Caco-2 (cell line): ENCODE data around the gene POLH. TPM values are rescaled to one million over a fixed set of nuclear protein-coding genes. Genes with fewer than 3 reads are reported as not detected.

Experiments
- BruUV-seq: library from RNA; stranded (reverse); fragments of 400-500 nt; replicated peaks from 2 replicates; lab custom pipeline; 2021; lab: Mats Ljungman, UMichigan
- CTCF ChIA-PET: fragments of 300-600 bp; sonication (Branson Sonifier 250); formaldehyde crosslinking; loops from one replicate; lab custom pipeline; 2022; ENCODE audit warnings: antibody characterized with exemption; lab: Charles Lee
- POLR2A ChIA-PET: fragments of 300-600 bp; sonication (Branson Sonifier 250); formaldehyde crosslinking; loops from one replicate; lab custom pipeline; 2022; ENCODE audit warnings: antibody characterized with exemption; lab: Charles Lee
- DNase-seq, 2 experiments: peaks; one replicate each; pipeline versions ENCODE4 v3.0.0 to v3.0.0-alpha.2; 2020 to 2022
- H3K27me3 ChIP-seq: replicated peaks from 2 replicates; pipeline ENCODE4 v1.6.0; 2011; ENCODE audit warnings: low read length; ENCODE audit not compliant: control insufficient read depth, insufficient read depth
- H3K36me3 ChIP-seq: 2 replicates; pipeline ENCODE4 v1.5.1; 2011; ENCODE audit warnings: low read length; ENCODE audit not compliant: control insufficient read depth, insufficient read depth
- H3K4me1 ChIP-seq: fragments of 250-450 bp; sonication (Bioruptor Pico); 2 replicates; pipeline ENCODE4 v1.5.1; 2020; ENCODE audit warnings: mild to moderate bottlenecking
- H3K4me3 ChIP-seq: 2 replicates; pipeline ENCODE4 v1.5.1; 2011; ENCODE audit warnings: low read depth, mild to moderate bottlenecking, control low read depth, low read length
- H3K9me3 ChIP-seq: fragments of 250-450 bp; sonication (Bioruptor Pico); 2 replicates; pipeline ENCODE4 v1.5.1; 2020; ENCODE audit warnings: mild to moderate bottlenecking, moderate library complexity
- H3K27ac Mint-ChIP-seq: one replicate; pipeline ENCODE4 v1.8.0; 2022; ENCODE audit warnings: mixed read lengths; ENCODE audit not compliant: unreplicated experiment
- H3K27me3 Mint-ChIP-seq: one replicate; pipeline ENCODE4 v1.8.0; 2022; ENCODE audit warnings: mixed read lengths; ENCODE audit not compliant: insufficient read depth, unreplicated experiment
- H3K36me3 Mint-ChIP-seq: one replicate; pipeline ENCODE4 v1.8.0; 2022; ENCODE audit warnings: mild to moderate bottlenecking, mixed read lengths; ENCODE audit not compliant: insufficient read depth, unreplicated experiment
- H3K4me1 Mint-ChIP-seq: one replicate; pipeline ENCODE4 v1.8.0; 2022; ENCODE audit warnings: low read depth, mixed read lengths; ENCODE audit not compliant: unreplicated experiment
- H3K4me3 Mint-ChIP-seq: one replicate; pipeline ENCODE4 v1.8.0; 2022; ENCODE audit warnings: mild to moderate bottlenecking, moderate library complexity, mixed read lengths; ENCODE audit not compliant: unreplicated experiment
- H3K9me3 Mint-ChIP-seq: one replicate; pipeline ENCODE4 v1.8.0; 2022; ENCODE audit warnings: mixed read lengths; ENCODE audit not compliant: unreplicated experiment
- intact Hi-C: fragments of 100-400 bp; cut with micrococcal nuclease; formaldehyde crosslinking; loops from one replicate; pipeline ENCODE4 v1.10.0; 2022; ENCODE audit not compliant: unreplicated experiment
- total RNA-seq: library from RNA; stranded (reverse); gene quantifications from 2 replicates; pipeline ENCODE4 v1.2.3, GENCODE V29; 2022
- TF ChIP-seq, protein P1 (sequence below), 2 experiments: fragments of 200-600 bp in 1 of 2; IDR thresholded peaks; 1 replicate in 1 of 2; 2 replicates in 1 of 2; pipeline versions ENCODE4 v1.5.1 to v1.8.0; 2011 to 2022; ENCODE audit warnings: antibody characterized with exemption in 1 of 2, control low read depth in 1 of 2, inconsistent platforms in 1 of 2, low read depth in 1 of 2, low read length in 1 of 2, mild to moderate bottlenecking in 1 of 2, moderate library complexity in 1 of 2; ENCODE audit not compliant: insufficient read depth in 1 of 2, severe bottlenecking in 1 of 2, unreplicated experiment in 1 of 2

POLH gene
- total RNA-seq, 1 experiment from 2014 or later = 14.2 TPM

DNA sequence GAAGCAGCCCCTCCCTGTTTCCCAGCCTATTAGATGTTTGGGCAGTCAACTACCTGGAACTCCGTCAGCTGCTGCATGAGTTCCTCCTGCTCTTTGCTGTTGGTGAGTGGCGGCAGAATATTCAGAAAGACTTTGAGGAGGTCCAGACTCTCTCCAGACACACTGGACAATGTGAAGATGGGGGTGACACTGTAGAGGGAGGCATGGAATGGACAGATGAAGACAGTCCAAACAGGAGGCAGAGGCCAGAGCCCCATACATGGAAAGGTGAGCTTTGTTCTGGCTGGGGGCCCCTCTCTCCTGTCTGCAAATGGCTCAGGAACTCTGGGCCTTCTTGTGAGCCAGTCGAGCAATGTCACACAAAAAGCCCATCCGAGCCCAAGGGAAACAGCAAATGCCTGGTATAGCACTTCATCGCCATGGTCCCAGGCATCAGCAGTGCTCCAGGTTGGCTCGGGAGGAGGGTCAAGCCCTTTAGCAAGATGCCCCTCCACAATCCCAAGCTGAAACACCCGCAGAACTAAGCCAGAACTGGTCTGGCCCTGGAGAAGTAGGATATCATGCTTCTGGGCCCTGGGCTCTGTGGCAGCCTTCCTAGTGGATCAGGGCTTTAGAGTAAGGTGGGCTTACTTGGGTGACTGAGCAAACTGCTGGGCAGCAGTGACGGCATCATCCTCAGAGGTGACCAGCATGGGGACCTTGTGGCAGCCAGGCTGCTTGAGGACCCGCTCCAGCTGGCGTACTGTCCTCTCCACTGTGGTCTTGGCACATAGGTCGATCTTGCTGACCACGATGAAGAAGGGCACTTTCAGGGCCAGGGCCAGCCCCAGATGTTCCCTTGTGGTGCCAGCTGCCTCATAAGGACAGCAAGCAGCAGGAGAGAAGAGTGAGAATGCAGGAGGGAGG, 48.1 kb downstream of the POLH start:
- no peak overlapping the region for H3K4me3 Mint-ChIP-seq
- peaks cover 32% of the 10 kb centered on the region for H3K36me3 Mint-ChIP-seq
- H3K4me1 Mint-ChIP-seq = peaks cover 12% of the 10 kb centered on the region
- Histone ChIP-seq H3K36me3 (peaks cover 3% of the 10 kb centered on the region), H3K9me3 (no peaks in the 10 kb centered on the region), H3K27me3 (no peaks in the 10 kb centered on the region), H3K4me3 (no peak overlapping the region), H3K4me1 (no peaks in the 10 kb centered on the region)
- H3K9me3 Mint-ChIP-seq = no peaks in the 10 kb centered on the region
- intact Hi-C loops = no loop called here
- CTCF ChIA-PET = no interaction called here
- TF ChIP-seq, protein P1, sequence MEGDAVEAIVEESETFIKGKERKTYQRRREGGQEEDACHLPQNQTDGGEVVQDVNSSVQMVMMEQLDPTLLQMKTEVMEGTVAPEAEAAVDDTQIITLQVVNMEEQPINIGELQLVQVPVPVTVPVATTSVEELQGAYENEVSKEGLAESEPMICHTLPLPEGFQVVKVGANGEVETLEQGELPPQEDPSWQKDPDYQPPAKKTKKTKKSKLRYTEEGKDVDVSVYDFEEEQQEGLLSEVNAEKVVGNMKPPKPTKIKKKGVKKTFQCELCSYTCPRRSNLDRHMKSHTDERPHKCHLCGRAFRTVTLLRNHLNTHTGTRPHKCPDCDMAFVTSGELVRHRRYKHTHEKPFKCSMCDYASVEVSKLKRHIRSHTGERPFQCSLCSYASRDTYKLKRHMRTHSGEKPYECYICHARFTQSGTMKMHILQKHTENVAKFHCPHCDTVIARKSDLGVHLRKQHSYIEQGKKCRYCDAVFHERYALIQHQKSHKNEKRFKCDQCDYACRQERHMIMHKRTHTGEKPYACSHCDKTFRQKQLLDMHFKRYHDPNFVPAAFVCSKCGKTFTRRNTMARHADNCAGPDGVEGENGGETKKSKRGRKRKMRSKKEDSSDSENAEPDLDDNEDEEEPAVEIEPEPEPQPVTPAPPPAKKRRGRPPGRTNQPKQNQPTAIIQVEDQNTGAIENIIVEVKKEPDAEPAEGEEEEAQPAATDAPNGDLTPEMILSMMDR (IDR thresholded peaks at IDR 0.05; ENCODE audit: insufficient read depth in 1 of 2, low read depth in 1 of 2, low read length in 1 of 2, severe bottlenecking in 1 of 2, unreplicated experiment in 1 of 2) = no peak
- no TSS peak for BruUV-seq
- DNase-seq = no peak
- no peak overlapping the region for H3K27ac Mint-ChIP-seq
- POLR2A ChIA-PET = no interaction called here
- H3K27me3 Mint-ChIP-seq = no peaks in the 10 kb centered on the region

DNA sequence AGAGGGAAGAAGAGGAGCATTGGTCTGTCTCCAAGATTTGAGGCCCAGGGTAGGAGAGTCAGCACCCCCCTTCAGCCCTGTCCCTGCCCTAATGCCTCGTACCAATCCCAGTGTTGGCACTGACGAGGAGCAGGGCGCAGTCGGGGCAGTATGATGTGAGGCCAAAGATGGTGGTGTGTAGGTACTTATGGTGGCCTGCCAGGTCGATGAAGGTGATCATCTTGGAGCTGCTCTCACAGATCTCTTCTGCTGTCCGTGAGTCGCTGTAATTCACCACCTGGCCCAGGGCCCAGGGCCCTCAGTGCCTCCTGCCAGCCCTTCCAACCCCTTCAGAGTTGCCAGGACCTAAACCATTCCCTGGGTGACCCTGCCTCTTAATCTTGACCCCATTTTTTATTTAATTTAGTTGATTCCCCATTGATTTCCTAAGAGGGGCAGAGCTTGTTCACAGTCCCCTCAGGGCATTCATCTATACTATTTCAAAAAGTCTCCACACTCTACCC, 48.9 kb downstream of the POLH start:
- Histone ChIP-seq H3K4me3 (no peak overlapping the region), H3K36me3 (peaks cover 3% of the 10 kb centered on the region), H3K9me3 (no peaks in the 10 kb centered on the region), H3K4me1 (no peaks in the 10 kb centered on the region), H3K27me3 (no peaks in the 10 kb centered on the region)
- TF ChIP-seq, protein P1 (IDR thresholded peaks at IDR 0.05; ENCODE audit: insufficient read depth in 1 of 2, low read depth in 1 of 2, low read length in 1 of 2, severe bottlenecking in 1 of 2, unreplicated experiment in 1 of 2) = no peak
- H3K4me3 Mint-ChIP-seq = no peak overlapping the region
- no TSS peak for BruUV-seq
- ChIA-PET POLR2A (no interaction called here), CTCF (no interaction called here)
- H3K27me3 Mint-ChIP-seq = no peaks in the 10 kb centered on the region
- H3K36me3 Mint-ChIP-seq = peaks cover 39% of the 10 kb centered on the region
- H3K27ac Mint-ChIP-seq = no peak overlapping the region
- no peak for DNase-seq
- no peaks in the 10 kb centered on the region for H3K9me3 Mint-ChIP-seq
- peaks cover 12% of the 10 kb centered on the region for H3K4me1 Mint-ChIP-seq
- intact Hi-C loops = no loop called here

DNA sequence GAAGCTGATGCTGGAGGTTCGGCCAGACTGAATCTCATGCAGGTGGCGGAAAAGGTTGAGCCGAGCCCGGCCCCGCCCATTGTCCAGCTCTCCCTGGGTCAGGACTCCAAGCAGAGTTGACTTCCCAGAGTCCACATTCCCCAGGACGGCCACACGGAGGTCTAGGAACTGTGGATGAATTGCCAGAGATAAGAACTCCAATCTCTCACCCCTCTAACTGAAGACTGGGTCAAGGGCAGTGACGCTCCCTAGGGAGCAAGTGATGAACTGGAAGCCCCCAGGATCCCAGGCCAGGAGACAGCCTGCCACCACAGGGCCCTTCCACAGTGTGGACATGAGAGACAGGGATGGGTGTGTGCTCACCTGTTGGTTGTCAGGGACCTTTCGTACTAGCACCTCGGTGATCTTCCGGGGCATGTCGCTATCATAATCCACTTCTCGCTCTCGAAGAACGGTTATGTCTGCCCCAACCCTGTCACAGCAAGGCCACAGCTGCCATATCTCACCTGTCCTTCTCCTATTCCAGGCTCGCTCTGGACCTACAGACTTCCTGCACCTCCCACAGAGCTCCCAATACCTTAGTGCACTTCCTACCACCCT, 49.5 kb downstream of the POLH start:
- H3K4me3 ChIP-seq = no peak overlapping the region
- no peak for DNase-seq
- Mint-ChIP-seq H3K27ac (no peak overlapping the region), H3K4me1 (peaks cover 12% of the 10 kb centered on the region), H3K9me3 (no peaks in the 10 kb centered on the region), H3K27me3 (no peaks in the 10 kb centered on the region), H3K4me3 (no peak overlapping the region), H3K36me3 (peaks cover 40% of the 10 kb centered on the region)
- intact Hi-C loops = no loop called here
- TF ChIP-seq, protein P1 (IDR thresholded peaks at IDR 0.05; ENCODE audit: insufficient read depth in 1 of 2, low read depth in 1 of 2, low read length in 1 of 2, severe bottlenecking in 1 of 2, unreplicated experiment in 1 of 2) = no peak
- peaks cover 3% of the 10 kb centered on the region for H3K36me3 ChIP-seq
- no peaks in the 10 kb centered on the region for H3K4me1 ChIP-seq
- ChIA-PET CTCF (interaction anchor here (0.5 kb wide), 1 partner anchor 96 kb away, joined by 3 read pairs; no protein-coding TSS in a partner anchor), POLR2A (no interaction called here)
- H3K9me3 ChIP-seq = no peaks in the 10 kb centered on the region
- no peaks in the 10 kb centered on the region for H3K27me3 ChIP-seq
- BruUV-seq = no TSS peak
